Measurements from ENCODE around the gene LLGL1.
"Not testable (repeated sequence)": the region's sequence is repeated elsewhere in the genome, so short reads cannot be mapped to it uniquely, and the experiment has no call there.

Gene LLGL1

GRCh38 chr17:18206962-18207361 lies 18.5 kb upstream of the LLGL1 start:
- Mint-ChIP-seq H3K4me1 (peaks cover 5 to 7% of the 10 kb centered on the region in 2 donors), H3K36me3 (peaks cover 35 to 49% of the 10 kb centered on the region in 2 donors), H3K4me3 (no peak overlapping the region), H3K27me3 (no peaks in the 10 kb centered on the region), H3K9me3 (no peaks in the 10 kb centered on the region), H3K27ac (no peak overlapping the region)
- DNase-seq (no peak), ATAC-seq (replicated peaks) (no peak)

GRCh38 chr17:18208092-18208491 lies 17.3 kb upstream of the LLGL1 start:
- no peak for ATAC-seq (replicated peaks)
- no peaks in the 10 kb centered on the region for H3K27me3 Mint-ChIP-seq
- no peak overlapping the region for H3K27ac Mint-ChIP-seq
- no peak for DNase-seq
- peaks cover 35 to 45% of the 10 kb centered on the region in 2 donors for H3K36me3 Mint-ChIP-seq
- no peaks in the 10 kb centered on the region for H3K9me3 Mint-ChIP-seq
- H3K4me3 Mint-ChIP-seq: no peak overlapping the region
- peaks cover 2 to 7% of the 10 kb centered on the region in 2 donors for H3K4me1 Mint-ChIP-seq

GRCh38 chr17:18213666-18214270 lies 11.7 kb upstream of the LLGL1 start:
- no peak for DNase-seq
- Mint-ChIP-seq H3K27me3 (no peaks in the 10 kb centered on the region), H3K36me3 (peaks cover 11 to 15% of the 10 kb centered on the region in 2 donors), H3K27ac (no peak overlapping the region), H3K4me3 (no peak overlapping the region), H3K4me1 (peaks cover 2 to 12% of the 10 kb centered on the region in 2 donors), H3K9me3 (no peaks in the 10 kb centered on the region)
- ATAC-seq (replicated peaks): no peak

- not testable (repeated sequence) for H3K36me3 Mint-ChIP-seq; H3K9me3 Mint-ChIP-seq; H3K4me3 Mint-ChIP-seq; ATAC-seq (replicated peaks); H3K27me3 Mint-ChIP-seq; DNase-seq; H3K27ac Mint-ChIP-seq
- peaks cover 2 to 12% of the 10 kb centered on the region in 2 donors for H3K4me1 Mint-ChIP-seq
These were observed 8.5 kb upstream of the LLGL1 start for GRCh38 chr17:18216906-18217305.

GRCh38 chr17:18217412-18218015 lies 7.9 kb upstream of the LLGL1 start:
- Mint-ChIP-seq H3K27ac (no peak overlapping the region), H3K9me3 (no peaks in the 10 kb centered on the region), H3K4me1 (peaks cover 2 to 12% of the 10 kb centered on the region in 2 donors), H3K36me3 (peaks cover 0 to 3% of the 10 kb centered on the region in 2 donors), H3K4me3 (no peak overlapping the region), H3K27me3 (no peaks in the 10 kb centered on the region)
- peak; percentile 93 to 95 for ATAC-seq (replicated peaks)
- DNase-seq: peak; percentile 59

- ATAC-seq (replicated peaks): no peak
- H3K4me1 Mint-ChIP-seq: peaks cover 2 to 12% of the 10 kb centered on the region in 2 donors
- no peak overlapping the region for H3K27ac Mint-ChIP-seq
- no peaks in the 10 kb centered on the region for H3K9me3 Mint-ChIP-seq
- H3K4me3 Mint-ChIP-seq: no peak overlapping the region
- peaks cover 0 to 2% of the 10 kb centered on the region in 2 donors for H3K36me3 Mint-ChIP-seq
- H3K27me3 Mint-ChIP-seq: no peaks in the 10 kb centered on the region
- no peak for DNase-seq
These were observed 6.5 kb upstream of the LLGL1 start for GRCh38 chr17:18218756-18219415.

- Mint-ChIP-seq H3K27ac (no peak overlapping the region), H3K4me3 (no peak overlapping the region), H3K27me3 (no peaks in the 10 kb centered on the region), H3K4me1 (peaks cover 11 to 23% of the 10 kb centered on the region in 2 donors), H3K9me3 (no peaks in the 10 kb centered on the region), H3K36me3 (peaks cover 0 to 3% of the 10 kb centered on the region in 2 donors)
- no peak for DNase-seq
- no peak for ATAC-seq (replicated peaks)
These were observed 1.4 kb upstream of the LLGL1 start for GRCh38 chr17:18224053-18224386.

GRCh38 chr17:18224387-18225120 lies 881 bp upstream of the LLGL1 start:
- Mint-ChIP-seq H3K36me3 (peaks cover 0 to 3% of the 10 kb centered on the region in 2 donors), H3K9me3 (no peaks in the 10 kb centered on the region), H3K27me3 (no peaks in the 10 kb centered on the region), H3K4me3 (peak overlapping the region; percentile 77 to 78), H3K4me1 (peaks cover 11 to 23% of the 10 kb centered on the region in 2 donors), H3K27ac (peak overlapping the region; percentile 79)
- DNase-seq (no peak), ATAC-seq (replicated peaks) (no peak)

- Mint-ChIP-seq H3K36me3 (peaks cover 0 to 3% of the 10 kb centered on the region in 2 donors), H3K4me3 (peak overlapping the region; percentile 87 to 89), H3K9me3 (no peaks in the 10 kb centered on the region), H3K4me1 (peaks cover 11 to 23% of the 10 kb centered on the region in 2 donors), H3K27ac (peak overlapping the region; percentile 57), H3K27me3 (no peaks in the 10 kb centered on the region)
- ATAC-seq (replicated peaks) (peak; percentile 5 to 8), DNase-seq (no peak)
These were observed 328 bp downstream of the LLGL1 start for GRCh38 chr17:18225642-18226283.

- no peak for ATAC-seq (replicated peaks)
- no peaks in the 10 kb centered on the region for H3K9me3 Mint-ChIP-seq
- peak overlapping the region; percentile 57 for H3K27ac Mint-ChIP-seq
- DNase-seq: no peak
- H3K4me3 Mint-ChIP-seq: peak overlapping the region; percentile 87 to 89
- H3K27me3 Mint-ChIP-seq: no peaks in the 10 kb centered on the region
- H3K4me1 Mint-ChIP-seq: peaks cover 11 to 23% of the 10 kb centered on the region in 2 donors
- H3K36me3 Mint-ChIP-seq: peaks cover 0 to 3% of the 10 kb centered on the region in 2 donors
These were observed 980 bp downstream of the LLGL1 start for GRCh38 chr17:18226284-18226945.

GRCh38 chr17:18227635-18228034 lies 2.2 kb downstream of the LLGL1 start:
- H3K4me3 Mint-ChIP-seq: no peak overlapping the region
- H3K36me3 Mint-ChIP-seq: peaks cover 0 to 3% of the 10 kb centered on the region in 2 donors
- H3K4me1 Mint-ChIP-seq: peaks cover 11 to 23% of the 10 kb centered on the region in 2 donors
- no peak for DNase-seq
- no peaks in the 10 kb centered on the region for H3K27me3 Mint-ChIP-seq
- H3K27ac Mint-ChIP-seq: no peak overlapping the region
- no peaks in the 10 kb centered on the region for H3K9me3 Mint-ChIP-seq
- ATAC-seq (replicated peaks): no peak

GRCh38 chr17:18228176-18228682 lies 2.8 kb downstream of the LLGL1 start:
- no peaks in the 10 kb centered on the region for H3K9me3 Mint-ChIP-seq
- no peaks in the 10 kb centered on the region for H3K27me3 Mint-ChIP-seq
- no peak for ATAC-seq (replicated peaks)
- DNase-seq: no peak
- H3K36me3 Mint-ChIP-seq: peaks cover 0 to 3% of the 10 kb centered on the region in 2 donors
- peaks cover 11 to 23% of the 10 kb centered on the region in 2 donors for H3K4me1 Mint-ChIP-seq
- no peak overlapping the region for H3K27ac Mint-ChIP-seq
- H3K4me3 Mint-ChIP-seq: no peak overlapping the region

- Mint-ChIP-seq H3K9me3 (no peaks in the 10 kb centered on the region), H3K27me3 (no peaks in the 10 kb centered on the region), H3K36me3 (peaks cover 2 to 3% of the 10 kb centered on the region in 2 donors), H3K4me1 (peaks cover 11 to 23% of the 10 kb centered on the region in 2 donors), H3K4me3 (no peak overlapping the region), H3K27ac (no peak overlapping the region)
- DNase-seq (no peak), ATAC-seq (replicated peaks) (no peak)
These were observed 3.8 kb downstream of the LLGL1 start for GRCh38 chr17:18229254-18229653.
